Heart left ventricle (tissue), 16 donors: Measurements from ENCODE around the gene ELL. TPM values are rescaled to one million over a fixed set of nuclear protein-coding genes. Genes with fewer than 3 reads are reported as not detected.

Experiments
- ATAC-seq, 4 donors: fragments of 200-7000 bp; cut with Tn5 transposase; one replicate each; pipeline ENCODE4 v1.9.1; 2020 to 2022; ENCODE audit warnings: moderate library complexity in 4 of 4, mild to moderate bottlenecking in 3 of 4, moderate number of reproducible peaks in 1 of 4
- DNase-seq, 5 donors: peaks; one replicate each; pipeline ENCODE4 v3.0.0-alpha.2; 2020
- H3K27ac ChIP-seq, 12 donors: fragments of 200-600 bp; sonication (generic) in 4 of 12; one replicate each; pipeline versions ENCODE4 v1.5.0 to v1.8.0; 2016 to 2022; ENCODE audit warnings: mild to moderate bottlenecking in 2 of 12
- H3K27me3 ChIP-seq, 9 donors: fragments of 200-600 bp; sonication (generic) in 2 of 9; one replicate each; pipeline versions ENCODE4 v1.5.1 to v1.8.0; 2016 to 2022; ENCODE audit warnings: mild to moderate bottlenecking in 3 of 9
- H3K36me3 ChIP-seq, 9 donors: fragments of 200-600 bp; sonication (generic) in 2 of 9; one replicate each; pipeline versions ENCODE4 v1.5.0 to v1.8.0; 2018 to 2022; ENCODE audit warnings: mild to moderate bottlenecking in 2 of 9
- H3K4me1 ChIP-seq, 12 donors: fragments of 200-600 bp; sonication (generic) in 4 of 12; one replicate each; pipeline versions ENCODE4 v1.5.0 to v1.8.0; 2016 to 2022; ENCODE audit warnings: mild to moderate bottlenecking in 3 of 12
- H3K4me3 ChIP-seq, 12 donors: fragments of 200-600 bp; sonication (generic) in 4 of 12; one replicate each; pipeline versions ENCODE4 v1.5.0 to v1.8.0; 2017 to 2022; ENCODE audit warnings: mild to moderate bottlenecking in 9 of 12, moderate library complexity in 4 of 12
- H3K9me3 ChIP-seq, 12 donors: fragments of 200-600 bp; sonication (generic) in 4 of 12; one replicate each; pipeline versions ENCODE4 v1.5.0 to v1.8.0; 2016 to 2022; ENCODE audit warnings: mild to moderate bottlenecking in 1 of 12
- CTCF ChIP-seq, 12 donors: fragments of 200-600 bp; sonication (generic) in 4 of 12; IDR thresholded peaks; one replicate each; pipeline versions ENCODE4 v1.5.0 to v1.8.0; 2018 to 2022; ENCODE audit warnings: antibody characterized with exemption in 12 of 12, mild to moderate bottlenecking in 5 of 12
- POLR2A ChIP-seq, 2 donors: fragments of 450-650 bp; IDR thresholded peaks; one replicate each; pipeline ENCODE4 v1.6.1; 2017; ENCODE audit warnings: antibody characterized with exemption in 2 of 2, mild to moderate bottlenecking in 2 of 2, moderate library complexity in 2 of 2
- WGBS, 4 donors: extraction: QIAGEN DNeasy Blood & Tissue Kit in 2 of 4; methylation state at CpG; one replicate each; pipeline versions ENCODE4 v1.1.5 to v1.1.7; 2013 to 2018; 5-methylcytosine and 5-hydroxymethylcytosine counted together
- intact Hi-C, 10 donors: fragments of 100-400 bp; cut with DNase I; formaldehyde crosslinking; loops; one replicate each; pipeline versions ENCODE4 v1.11.1 to v1.14.2; 2022
- polyA plus RNA-seq, 2 donors: library from polyadenylated mRNA; stranded (reverse); fragments of 200-250 nt; gene quantifications; one replicate each; pipeline ENCODE4 v1.2.3, GENCODE V29; 2013
- total RNA-seq, 9 donors: library from RNA; depleted of rRNA in 2 of 9; stranded (reverse); fragments of >200 nt in 2 of 9; fragmentation: NEBNext Ultra II Directional in 3 of 9; extraction: Animal tissue kit (Norgen Biotek cat#: 25700) in 3 of 9; gene quantifications; one replicate each; pipeline versions ENCODE4 v1.1.0 to v1.2.4, GENCODE V29; 2016 to 2023
- donor health status: ischemic (EF 13 %, LVEDD 7.1; RV severe dilation, severe dysfunction).
- donor health status: healthy with polysubstance abuse.
- donor health status: DM: no; HTN: yes; CAD: no.
- donor health status: DM: no; HTN: no; CAD: no.
- donor health status: ischemic (EF 25% LVEDD 6.9; RV normal size, moderate dysfunction).
- donor health status: ischemic (EF 25% LVEDD 5.7; RV mildly dilated, moderate dysfunction).
- donor health status: healthy.
- donor health status: DM: yes; HTN: yes; CAD: no.
- donor health status: ischemic (EF 35%, LVEDD 5.7; RV mildly dilated, moderate dysfunction).
- donor health status: nonischemic (EF 11% LVEDD 7.7; RV severe dilation, severe dysfunction).
- donor health status: DM: yes; HTN: yes; CAD: no.
- donor health status: PGD.
- donor health status: ischemic (EF 29% LVEDD 5.4; RV normal size, mild dysfunction).
- donor health status: nonischemic (EF 23%, LVEDD 6.1; RV moderate dilation, normal function).

Gene ELL
- total and polyA plus RNA-seq, 11 donors: 5.9 to 17.8 (median 7.3) TPM

- no peaks in the 10 kb centered on the region for H3K27me3 ChIP-seq
Measured at GRCh38 chr19:18453269-18454024, 68.4 kb downstream of the ELL start.

GRCh38 chr19:18452386-18452785 is 69.5 kb downstream of the ELL start:
- intact Hi-C loops: loop anchor here in 6 of 10 donors (5.0 to 10.0 kb wide), 6 partner anchors 120 to 395 kb away; partner anchors contain the start of genes REX1BD (in 3 of the 6) and UBA52 (in 2 of the 6)
- TF ChIP-seq CTCF (IDR thresholded peaks at IDR 0.05) (no peak), POLR2A (IDR thresholded peaks at IDR 0.05) (no peak)
- no peak overlapping the region for H3K4me3 ChIP-seq
- peaks cover 0 to 94% (median 63%) of the 10 kb centered on the region in 9 donors for H3K36me3 ChIP-seq
- H3K27ac ChIP-seq: no peak overlapping the region
- H3K4me1 ChIP-seq: peaks cover 0 to 23% (median 13%) of the 10 kb centered on the region in 12 donors
- no peak for ATAC-seq
- WGBS, 4 donors: 74 to 87% (median 83%) methylated on average over 3 of the region's 3 CpGs
- DNase-seq: no peak
- no peaks in the 10 kb centered on the region for H3K9me3 ChIP-seq
- no peaks in the 10 kb centered on the region for H3K27me3 ChIP-seq

More at GRCh38 chr19:18453269-18454024, 68.4 kb downstream of the ELL start:
- no peak overlapping the region for H3K27ac ChIP-seq
- TF ChIP-seq CTCF (IDR thresholded peaks at IDR 0.05) (no peak), POLR2A (IDR thresholded peaks at IDR 0.05) (no peak)
- no peaks in the 10 kb centered on the region for H3K9me3 ChIP-seq
- peaks cover 0 to 94% (median 60%) of the 10 kb centered on the region in 9 donors for H3K36me3 ChIP-seq
- ATAC-seq: no peak
- no peak for DNase-seq
- intact Hi-C loops: loop anchor here in 6 of 10 donors (5.0 to 10.0 kb wide), 6 partner anchors 119 to 394 kb away; partner anchors contain the start of genes REX1BD (in 3 of the 6) and UBA52 (in 2 of the 6)
- peaks cover 0 to 27% (median 16%) of the 10 kb centered on the region in 12 donors for H3K4me1 ChIP-seq
- H3K4me3 ChIP-seq: no peak overlapping the region
- WGBS, 4 donors: 86 to 91% (median 89%) methylated on average over 10 of the region's 10 CpGs

GRCh38 chr19:18450931-18451836 is 70.7 kb downstream of the ELL start:
- Histone ChIP-seq H3K27ac (peak overlapping the region in 1 of 12 donors; percentile 41), H3K4me1 (peaks cover 0 to 21% (median 8%) of the 10 kb centered on the region in 12 donors), H3K4me3 (no peak overlapping the region), H3K27me3 (no peaks in the 10 kb centered on the region), H3K9me3 (no peaks in the 10 kb centered on the region), H3K36me3 (peaks cover 0 to 94% (median 70%) of the 10 kb centered on the region in 9 donors)
- intact Hi-C loops: loop anchor here in 6 of 10 donors (5.0 to 10.0 kb wide), 6 partner anchors 121 to 396 kb away; partner anchors contain the start of genes REX1BD (in 3 of the 6) and UBA52 (in 2 of the 6)
- ATAC-seq (peak; percentile 78 to 88 (median 86)), DNase-seq (peak; percentile 85 to 94 (median 88))
- TF ChIP-seq POLR2A (IDR thresholded peaks at IDR 0.05) (no peak), CTCF (IDR thresholded peaks at IDR 0.05) (peak; percentile 96 to 99 (median 98))
- 38 to 51% (median 48%) methylated on average over 7 to 26 of the region's 26 CpGs for WGBS, 4 donors
